WTC11 (cell line): ENCODE measurements around the gene ARL6IP5.

Source experiments
- ATF2 ChIP-seq: sonication (generic); formaldehyde crosslinking; IDR thresholded peaks from 2 replicates; pipeline ENCODE4 v1.8.1; 2022; ENCODE audit warnings: low read depth, missing genetic modification reagents, borderline replicate concordance
- CBFB ChIP-seq: sonication (generic); formaldehyde crosslinking; IDR thresholded peaks from 2 replicates; pipeline ENCODE4 v1.8.1; 2022; ENCODE audit warnings: mild to moderate bottlenecking, low read depth, missing genetic modification reagents

DNA sequence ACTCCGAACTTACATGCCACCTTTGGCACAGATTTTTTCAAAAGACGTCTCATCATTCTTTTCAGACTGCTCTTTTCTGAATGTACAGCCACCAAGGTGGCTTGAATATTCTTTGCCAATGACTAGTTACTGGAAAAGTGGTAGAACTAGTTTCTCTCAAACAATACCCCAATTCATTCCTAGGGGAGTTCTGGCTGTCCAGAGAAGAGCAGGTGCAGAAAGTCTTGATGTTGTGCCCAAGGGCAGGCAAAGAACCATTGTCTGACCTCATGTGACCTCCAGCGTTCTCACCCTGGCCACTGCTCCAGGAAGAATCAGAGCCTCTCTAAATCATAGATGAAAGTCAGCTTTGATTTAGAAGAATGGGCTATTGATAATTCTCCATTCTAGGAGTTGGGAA is 32.2 kb downstream of the ARL6IP5 start:
- TF ChIP-seq CBFB (no peak), ATF2 (CRISPR knock-in tag) (no peak)
